IMR-90 (cell line): ENCODE results near the gene EGR2. TPM values are rescaled to one million over a fixed set of nuclear protein-coding genes. Genes with fewer than 3 reads are reported as not detected.

ENCODE experiments used
- ATAC-seq: fragments of 200-7000 bp; cut with Tn5 transposase; 2 replicates; pipeline ENCODE4 v1.9.1; 2020; ENCODE audit warnings: low read depth, mild to moderate bottlenecking, moderate library complexity
- BruUV-seq: library from RNA; stranded (reverse); fragments of 400-500 nt; replicated peaks from 2 replicates; lab custom pipeline; 2021; lab: Mats Ljungman, UMichigan
- CTCF ChIA-PET: fragments of 300-600 bp; formaldehyde crosslinking; extraction: SDS; loops from one replicate; lab custom pipeline; 2021; ENCODE audit warnings: antibody characterized with exemption; lab: Yijun Ruan, JAX
- POLR2A ChIA-PET: fragments of 300-600 bp; sonication (Branson Sonifier 250); formaldehyde crosslinking; loops from one replicate; lab custom pipeline; 2022; ENCODE audit warnings: antibody characterized with exemption; ENCODE audit not compliant: unreplicated experiment; lab: Charles Lee
- DNase-seq: peaks from one replicate; pipeline ENCODE4 v3.0.0; 2013
- H2AFZ ChIP-seq: replicated peaks from 2 replicates; pipeline ENCODE3; 2013; ENCODE audit warnings: low read length, mild to moderate bottlenecking; ENCODE audit not compliant: poor library complexity
- H2AK5ac ChIP-seq: 2 replicates; pipeline ENCODE4 v1.6.1; 2013; ENCODE audit warnings: low read depth, low read length, inconsistent platforms
- H2AK9ac ChIP-seq: replicated peaks from 2 replicates; pipeline ENCODE3; 2013; ENCODE audit warnings: mild to moderate bottlenecking, low read depth, low read length, moderate library complexity; ENCODE audit not compliant: poor library complexity
- H2BK120ac ChIP-seq: 2 replicates; pipeline ENCODE4 v1.6.1; 2013; ENCODE audit warnings: low read depth, low read length, inconsistent platforms
- H2BK15ac ChIP-seq: 3 replicates; pipeline ENCODE4 v1.6.1; 2013; ENCODE audit warnings: low read depth, low read length, inconsistent platforms
- H2BK20ac ChIP-seq: 2 replicates; pipeline ENCODE4 v1.6.1; 2013; ENCODE audit warnings: low read depth, mild to moderate bottlenecking, inconsistent platforms, low read length, moderate library complexity
- H2BK5ac ChIP-seq: 2 replicates; pipeline ENCODE4 v1.6.1; 2013; ENCODE audit warnings: mild to moderate bottlenecking, low read depth, low read length, inconsistent platforms; ENCODE audit not compliant: poor library complexity, severe bottlenecking
- H3K14ac ChIP-seq: replicated peaks from 2 replicates; pipeline ENCODE4 v1.6.1; 2013; ENCODE audit warnings: low read depth, low read length, inconsistent platforms
- H3K18ac ChIP-seq: 2 replicates; pipeline ENCODE4 v1.6.1; 2013; ENCODE audit warnings: low read depth, low read length, control low read depth
- H3K23ac ChIP-seq: 2 replicates; pipeline ENCODE4 v1.6.1; 2013; ENCODE audit warnings: low read depth, low read length, inconsistent platforms
- H3K27ac ChIP-seq: 2 replicates; pipeline ENCODE4 v1.5.1; 2013; ENCODE audit warnings: mild to moderate bottlenecking, control low read depth, low read length; ENCODE audit not compliant: insufficient read depth
- H3K27me3 ChIP-seq: 2 replicates; pipeline ENCODE4 v1.6.1; 2013; ENCODE audit warnings: low read length; ENCODE audit not compliant: control insufficient read depth, insufficient read depth
- H3K36me3 ChIP-seq: 2 replicates; pipeline ENCODE4 v1.6.1; 2013; ENCODE audit warnings: low read length, mixed read lengths; ENCODE audit not compliant: control insufficient read depth, insufficient read depth
- H3K4ac ChIP-seq: 2 replicates; pipeline ENCODE4 v1.6.1; 2013; ENCODE audit warnings: low read depth, low read length, inconsistent platforms
- H3K4me1 ChIP-seq: 2 replicates; pipeline ENCODE4 v1.6.1; 2013; ENCODE audit warnings: low read length, mixed read lengths; ENCODE audit not compliant: control insufficient read depth, insufficient read depth
- H3K4me2 ChIP-seq: 2 replicates; pipeline ENCODE4 v1.6.1; 2013; ENCODE audit warnings: low read depth, mild to moderate bottlenecking, control low read depth, low read length, moderate library complexity
- H3K4me3 ChIP-seq: 2 replicates; pipeline ENCODE4 v1.5.1; 2013; ENCODE audit warnings: low read depth, mild to moderate bottlenecking, control low read depth, low read length, moderate library complexity; ENCODE audit not compliant: insufficient read depth
- H3K56ac ChIP-seq: 2 replicates; pipeline ENCODE4 v1.6.1; 2013; ENCODE audit warnings: low read length, inconsistent platforms; ENCODE audit not compliant: insufficient read depth; ENCODE audit errors: extremely low read depth
- H3K79me1 ChIP-seq, 2 experiments: 2 replicates each; pipeline ENCODE4 v1.6.1; 2013; ENCODE audit warnings: low read length in 2 of 2, inconsistent platforms in 1 of 2, low read depth in 1 of 2
- H3K9ac ChIP-seq: 2 replicates; pipeline ENCODE4 v1.6.1; 2013; ENCODE audit warnings: low read depth, low read length, control low read depth
- H3K9me1 ChIP-seq: 2 replicates; pipeline ENCODE4 v1.6.1; 2013; ENCODE audit warnings: low read length, inconsistent platforms; ENCODE audit not compliant: insufficient read depth
- H3K9me3 ChIP-seq: 2 replicates; pipeline ENCODE4 v1.6.1; 2013; ENCODE audit warnings: low read length; ENCODE audit not compliant: control insufficient read depth, insufficient read depth
- H4K20me1 ChIP-seq: 2 replicates; pipeline ENCODE4 v1.6.1; 2013; ENCODE audit warnings: low read length, inconsistent platforms; ENCODE audit not compliant: insufficient read depth
- H4K5ac ChIP-seq: 2 replicates; pipeline ENCODE4 v1.6.1; 2013; ENCODE audit warnings: mild to moderate bottlenecking, low read depth, low read length, control low read depth
- H4K8ac ChIP-seq, 2 experiments: 2 replicates each; pipeline ENCODE4 v1.6.1; 2013; ENCODE audit warnings: low read depth in 2 of 2, low read length in 2 of 2, control low read depth in 1 of 2, inconsistent platforms in 1 of 2
- H4K91ac ChIP-seq: 2 replicates; pipeline ENCODE4 v1.6.1; 2013; ENCODE audit warnings: low read depth, low read length, inconsistent platforms; ENCODE audit not compliant: insufficient read depth
- BHLHE40 ChIP-seq: fragments of 150-350 bp; IDR thresholded peaks from 2 replicates; pipeline ENCODE4 v1.6.1; 2016; ENCODE audit warnings: mild to moderate bottlenecking, low read depth, low read length
- CEBPB ChIP-seq: IDR thresholded peaks from 2 replicates; pipeline ENCODE4 v1.6.1; 2012; ENCODE audit warnings: low read depth, low read length, improper control_type of control experiment
- ELK1 ChIP-seq: fragments of 150-350 bp; IDR thresholded peaks from 2 replicates; pipeline ENCODE4 v1.6.1; 2016; ENCODE audit warnings: low read depth, mild to moderate bottlenecking, low read length, moderate library complexity, borderline replicate concordance
- FOS ChIP-seq: fragments of 150-350 bp; IDR thresholded peaks from 2 replicates; pipeline ENCODE4 v1.6.1; 2016; ENCODE audit warnings: low read depth, low read length
- MAFK ChIP-seq: IDR thresholded peaks from 2 replicates; pipeline ENCODE4 v1.6.1; 2012; ENCODE audit warnings: low read depth, low read length, improper control_type of control experiment
- MAZ ChIP-seq: IDR thresholded peaks from 2 replicates; pipeline ENCODE4 v1.6.1; 2012; ENCODE audit warnings: low read depth, mild to moderate bottlenecking, low read length, improper control_type of control experiment, moderate library complexity, borderline replicate concordance
- MXI1 ChIP-seq: IDR thresholded peaks from 2 replicates; pipeline ENCODE4 v1.6.1; 2012; ENCODE audit warnings: low read depth, mild to moderate bottlenecking, low read length, moderate library complexity, borderline replicate concordance
- NFE2L2 ChIP-seq: fragments of 150-350 bp; IDR thresholded peaks from 2 replicates; pipeline ENCODE4 v1.6.1; 2016; ENCODE audit warnings: low read depth, mild to moderate bottlenecking, low read length
- POLR2A ChIP-seq: IDR thresholded peaks from 2 replicates; pipeline ENCODE4 v1.6.1; 2012; ENCODE audit warnings: mild to moderate bottlenecking, low read depth, low read length
- RAD21 ChIP-seq: IDR thresholded peaks from 2 replicates; pipeline ENCODE4 v1.6.1; 2012; ENCODE audit warnings: low read length, improper control_type of control experiment
- RCOR1 ChIP-seq: IDR thresholded peaks from 2 replicates; pipeline ENCODE4 v1.6.1; 2012; ENCODE audit warnings: mild to moderate bottlenecking, low read length, improper control_type of control experiment; ENCODE audit not compliant: insufficient replicate concordance
- RFX5 ChIP-seq: IDR thresholded peaks from 2 replicates; pipeline ENCODE4 v1.8.0; 2012; ENCODE audit warnings: low read depth, mild to moderate bottlenecking, low read length, moderate library complexity
- SMC3 ChIP-seq: fragments of 150-350 bp; IDR thresholded peaks from 2 replicates; pipeline ENCODE4 v1.6.1; 2016; ENCODE audit warnings: low read depth, mild to moderate bottlenecking, antibody characterized with exemption, low read length, moderate library complexity
- WGBS, 2 experiments: methylation state at CpG; one replicate each; pipeline versions ENCODE4 v1.1.5 to v1.1.7; 2013; ENCODE audit warnings: missing lambda C conversion rate in 2 of 2; ENCODE audit not compliant: insufficient read length in 1 of 2; ENCODE audit errors: extremely low coverage in 2 of 2; 5-methylcytosine and 5-hydroxymethylcytosine counted together
- dilution Hi-C: fragments of 300-500 bp; cut with HindIII; formaldehyde crosslinking; loops from one replicate; pipeline ENCODE4 v1.14.3; 2018; ENCODE audit warnings: low sequenced_read_pairs; ENCODE audit not compliant: unreplicated experiment
- in situ Hi-C: fragments of 300-500 bp; cut with MboI; formaldehyde crosslinking; loops from 3 replicates; pipeline ENCODE4 v1.14.3; 2019; ENCODE audit warnings: low sequenced_read_pairs, inconsistent platforms, mixed read lengths
- intact Hi-C: fragments of 100-400 bp; cut with micrococcal nuclease; formaldehyde crosslinking; loops from 2 replicates; pipeline ENCODE4 v1.10.0; 2022
- polyA plus RNA-seq, 3 experiments: library from polyadenylated mRNA; depleted of rRNA; stranded (reverse); fragments of >200 nt; gene quantifications; 2 replicates each; pipeline ENCODE4 v1.2.3, GENCODE V29; 2012; ENCODE audit warnings: low replicate concordance in 1 of 3
- total RNA-seq: library from RNA; depleted of rRNA; stranded (reverse); fragments of >200 nt; gene quantifications from 2 replicates; pipeline ENCODE4 v1.2.3, GENCODE V29; 2012
- TF ChIP-seq, protein P1 (sequence below): fragments of 150-350 bp; IDR thresholded peaks from 2 replicates; pipeline ENCODE4 v1.6.1; 2017; ENCODE audit warnings: mild to moderate bottlenecking, antibody characterized with exemption, low read length, low read depth

EGR2 gene
- total and polyA plus RNA-seq, 2 of the 4 experiments (the other 2 are of a cell fraction) = 0.36 to 1.2 TPM

DNA sequence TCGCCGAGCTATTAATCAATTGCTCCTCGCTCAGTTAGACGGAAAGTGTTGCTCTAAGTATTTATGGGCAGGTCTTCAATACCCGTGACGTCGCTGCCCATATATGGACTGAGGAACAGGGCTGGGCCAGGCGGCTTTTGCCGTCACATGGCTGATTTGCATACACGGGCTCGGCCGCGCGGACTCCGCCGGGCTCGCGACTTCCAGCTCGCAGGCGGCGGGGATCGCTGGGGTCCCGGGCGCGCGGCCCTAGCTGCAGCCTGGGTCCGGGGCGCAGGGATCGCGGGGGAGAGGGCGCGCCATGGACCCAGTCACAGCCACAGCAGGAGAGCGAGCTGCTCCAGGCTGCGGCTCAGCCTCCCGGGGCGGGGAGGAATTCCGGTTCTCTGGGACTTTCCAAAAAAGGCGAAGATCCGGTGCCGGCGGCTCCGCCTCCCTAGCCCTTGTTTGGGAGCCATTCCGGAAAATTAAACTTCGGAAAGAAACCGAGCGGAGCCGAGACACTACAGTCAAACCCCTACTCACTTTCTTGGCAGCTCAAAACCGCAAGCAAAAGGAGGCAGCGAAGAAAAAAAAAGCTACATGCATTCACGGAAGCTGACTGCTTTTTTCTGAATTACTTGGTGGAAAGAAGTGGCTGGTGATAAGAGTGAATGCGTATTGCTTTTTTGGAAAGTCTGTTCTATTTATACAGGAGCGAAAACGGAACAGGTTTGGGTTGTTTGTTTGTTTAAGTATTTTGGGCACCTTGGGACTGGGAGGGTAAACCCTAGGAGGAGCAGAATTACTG lies at the start of gene EGR2 (continued):
- TF ChIP-seq RFX5 (no peak), CEBPB (no peak), POLR2A (peak; percentile 50), RAD21 (no peak), SMC3 (no peak), NFE2L2 (no peak)

DNA sequence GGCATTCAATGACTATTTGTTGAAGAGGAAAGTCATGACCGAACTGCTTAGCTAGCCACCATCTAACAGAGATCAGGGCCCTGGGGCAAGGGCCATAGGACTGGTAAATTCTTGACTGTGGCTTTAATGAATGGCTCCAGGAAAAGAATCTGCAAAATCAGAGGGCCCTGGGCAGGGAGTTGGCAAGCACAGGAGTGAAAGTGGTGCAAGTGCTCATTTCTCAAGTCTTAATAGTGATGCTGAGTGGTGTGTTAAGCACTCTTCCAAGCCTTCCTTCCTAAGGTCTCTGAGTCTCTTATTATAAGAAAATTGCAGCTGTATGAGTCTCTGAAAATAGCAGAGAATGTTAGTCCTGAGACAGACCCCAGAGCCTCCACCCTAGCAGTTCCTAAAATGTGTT lies 46.3 kb upstream of the EGR2 start:
- H2BK5ac ChIP-seq = no peak overlapping the region
- H3K23ac ChIP-seq = no peak overlapping the region
- H3K36me3 ChIP-seq = no peaks in the 10 kb centered on the region
- ChIA-PET POLR2A (no interaction called here), CTCF (no interaction called here)
- H3K4me1 ChIP-seq = no peaks in the 10 kb centered on the region
- no peak overlapping the region for H2AFZ ChIP-seq
- intact Hi-C loops = no loop called here
- no peak for DNase-seq
- no peak overlapping the region for H4K5ac ChIP-seq
- H3K4me2 ChIP-seq = no peak overlapping the region
- TF ChIP-seq FOS = no peak
- TF ChIP-seq MAZ = no peak
- no peak for TF ChIP-seq POLR2A
- TF ChIP-seq RCOR1 = no peak
- TF ChIP-seq MAFK = no peak
- TF ChIP-seq RAD21 = no peak
- TF ChIP-seq BHLHE40 = no peak
- TF ChIP-seq ELK1 = no peak
- TF ChIP-seq MXI1 = no peak
- TF ChIP-seq, protein P1, sequence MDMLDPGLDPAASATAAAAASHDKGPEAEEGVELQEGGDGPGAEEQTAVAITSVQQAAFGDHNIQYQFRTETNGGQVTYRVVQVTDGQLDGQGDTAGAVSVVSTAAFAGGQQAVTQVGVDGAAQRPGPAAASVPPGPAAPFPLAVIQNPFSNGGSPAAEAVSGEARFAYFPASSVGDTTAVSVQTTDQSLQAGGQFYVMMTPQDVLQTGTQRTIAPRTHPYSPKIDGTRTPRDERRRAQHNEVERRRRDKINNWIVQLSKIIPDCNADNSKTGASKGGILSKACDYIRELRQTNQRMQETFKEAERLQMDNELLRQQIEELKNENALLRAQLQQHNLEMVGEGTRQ = no peak
- TF ChIP-seq NFE2L2 = no peak
- no peak for TF ChIP-seq RFX5
- peaks cover 6% of the 10 kb centered on the region for H3K27me3 ChIP-seq
- H3K27ac ChIP-seq = no peak overlapping the region
- no CpG with 5 or more reads among the region's 1 CpG for WGBS, 2 experiments
- H4K20me1 ChIP-seq = no peaks in the 10 kb centered on the region
- no peak for ATAC-seq
- H3K14ac ChIP-seq = no peak overlapping the region
- H3K9ac ChIP-seq = no peak overlapping the region
- no peak overlapping the region for H3K4ac ChIP-seq
- H3K79me1 ChIP-seq = no peaks in the 10 kb centered on the region
- in situ Hi-C loops = no loop called here
- H2BK120ac ChIP-seq = no peak overlapping the region
- H3K18ac ChIP-seq = no peak overlapping the region
- no peak overlapping the region for H3K4me3 ChIP-seq
- H3K9me1 ChIP-seq = no peaks in the 10 kb centered on the region
- no peak overlapping the region for H2BK15ac ChIP-seq
- dilution Hi-C loops = no loop called here
- no peak overlapping the region for H2AK5ac ChIP-seq
- H3K56ac ChIP-seq = no peak overlapping the region
- BruUV-seq = no TSS peak
- no peaks in the 10 kb centered on the region for H3K9me3 ChIP-seq
- no peak overlapping the region for H2AK9ac ChIP-seq
- no peak overlapping the region for H2BK20ac ChIP-seq
- no peak overlapping the region for H4K91ac ChIP-seq
- no peak overlapping the region for H4K8ac ChIP-seq
